Left kidney (tissue), 2 donors: ENCODE data around the gene GPR160. TPM values are rescaled to one million over a fixed set of nuclear protein-coding genes. Genes with fewer than 3 reads are reported as not detected.

Source experiments
- DNase-seq: peaks from one replicate; pipeline ENCODE4 v3.0.0-alpha.2; 2013
- polyA plus RNA-seq: library from polyadenylated mRNA; unstranded; fragments of 120-200 nt; gene quantifications from one replicate; pipeline ENCODE4 v1.2.1, GENCODE V29; 2013; ENCODE audit not compliant: insufficient read length

Gene GPR160
- polyA plus RNA-seq, 1 donor = 26.2 TPM

DNA sequence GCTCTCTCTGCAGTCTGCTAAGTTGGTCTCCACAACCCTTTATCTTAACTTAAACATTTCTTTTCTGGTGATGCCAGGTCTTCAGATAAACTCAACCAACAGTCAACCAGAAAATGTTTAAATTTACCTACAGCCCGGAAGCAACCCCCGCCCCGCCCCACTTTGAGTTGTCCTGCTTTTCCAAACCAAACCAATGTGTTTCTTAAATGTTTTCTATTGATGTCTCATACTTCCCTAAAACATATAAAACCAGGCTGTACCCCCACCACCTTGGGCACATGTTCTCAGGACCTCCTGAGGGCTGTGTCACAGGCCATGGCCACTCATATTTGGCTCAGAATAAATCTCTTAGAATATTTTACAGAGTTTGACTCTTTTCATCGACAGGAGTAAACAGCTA, 13.2 kb upstream of the GPR160 start:
- DNase-seq = no peak

DNA sequence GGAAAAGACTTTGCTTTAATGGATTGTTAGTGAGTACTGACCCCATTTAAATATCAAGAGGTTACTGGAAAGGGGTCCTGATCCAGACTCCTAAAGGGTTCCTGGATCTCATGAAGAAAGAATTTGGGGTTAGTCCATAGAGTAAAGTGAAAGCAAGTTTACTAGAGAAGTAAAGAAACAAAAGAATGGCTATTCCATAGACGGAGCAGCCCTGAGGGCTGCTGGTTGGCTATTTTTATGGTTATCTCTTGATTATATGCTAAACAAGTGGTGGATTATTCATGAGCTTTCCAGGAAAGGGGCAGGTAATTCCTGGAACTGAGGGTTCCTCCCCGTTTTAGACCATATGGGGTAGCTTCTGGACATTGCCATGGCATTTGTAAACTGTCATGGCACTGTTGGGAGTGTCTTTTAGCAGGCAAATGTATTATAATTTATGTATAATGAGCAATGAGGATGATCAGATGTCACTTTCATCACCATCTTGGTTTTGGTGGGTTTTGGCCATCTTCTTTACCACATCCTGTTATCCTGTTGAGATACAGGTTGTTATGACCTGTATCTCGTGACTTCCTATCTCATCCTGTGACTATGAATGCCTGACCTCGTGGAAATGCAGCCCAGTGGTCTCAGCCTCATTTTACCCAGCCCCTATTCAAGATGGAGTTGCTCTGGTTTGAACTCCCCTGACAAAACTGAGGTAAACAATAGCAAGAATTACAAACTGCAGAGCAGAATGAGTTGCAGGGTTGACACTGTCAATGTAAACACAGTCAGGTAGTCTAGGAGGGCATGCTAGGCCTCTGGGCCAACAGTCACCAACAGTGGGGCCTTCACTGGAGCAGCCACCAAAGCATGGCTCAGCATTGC, 10.3 kb upstream of the GPR160 start:
- no peak for DNase-seq

DNA sequence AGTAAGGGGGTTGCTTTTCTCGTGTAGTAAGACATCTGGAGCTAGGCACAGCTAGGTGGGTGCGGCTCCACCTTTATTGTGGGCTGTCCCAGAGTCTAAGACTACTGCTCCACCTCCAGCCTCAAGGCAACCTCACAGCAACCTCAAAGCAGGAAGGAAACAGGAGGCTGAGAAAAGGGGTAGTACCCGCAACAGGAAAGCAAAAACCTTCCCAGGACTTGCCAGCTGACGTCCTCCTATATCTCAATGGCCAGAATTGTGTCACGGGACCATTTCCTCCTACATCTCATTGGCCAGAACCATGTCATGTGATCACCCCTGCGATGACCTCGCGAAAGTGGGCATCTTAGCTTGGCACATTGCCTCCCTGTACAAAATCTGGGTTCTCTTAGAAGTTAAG, 4.3 kb upstream of the GPR160 start:
- no peak for DNase-seq

DNA sequence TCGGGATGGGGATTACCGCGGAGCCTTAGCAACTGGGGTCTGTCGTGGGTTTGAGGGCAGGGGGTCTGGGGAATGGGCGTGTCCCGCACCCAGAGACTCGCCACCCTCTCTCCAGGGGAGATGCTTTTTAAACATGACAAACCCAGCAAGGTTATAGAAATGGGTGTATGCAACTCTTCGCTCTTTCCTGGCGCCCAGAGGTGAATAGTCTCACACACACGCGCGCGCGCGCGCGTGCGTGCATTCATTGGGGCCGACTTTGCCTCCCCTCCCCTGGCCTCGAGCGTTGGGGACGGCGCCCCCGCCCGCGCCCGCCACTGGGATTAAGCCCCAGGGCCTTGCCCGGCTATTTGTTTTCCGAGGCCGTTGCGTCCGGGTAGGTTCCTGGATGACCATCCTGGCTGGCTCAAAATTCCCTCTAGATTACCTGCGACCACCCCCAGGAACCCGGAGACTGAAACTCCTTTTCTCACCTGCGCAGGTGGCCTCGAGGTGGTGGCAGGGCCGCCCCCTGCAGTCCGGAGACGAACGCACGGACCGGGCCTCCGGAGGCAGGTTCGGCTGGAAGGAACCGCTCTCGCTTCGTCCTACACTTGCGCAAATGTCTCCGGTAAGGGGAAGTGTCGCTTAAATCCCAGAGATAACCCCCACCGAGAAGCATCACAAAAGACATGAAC, 777 bp downstream of the GPR160 start:
- DNase-seq = no peak

- DNase-seq = no peak
Observed at GRCh38 chr3:170040418-170040817, 2.6 kb downstream of the GPR160 start.

- no peak for DNase-seq
Observed at GRCh38 chr3:170043506-170043905, 5.7 kb downstream of the GPR160 start.

DNA sequence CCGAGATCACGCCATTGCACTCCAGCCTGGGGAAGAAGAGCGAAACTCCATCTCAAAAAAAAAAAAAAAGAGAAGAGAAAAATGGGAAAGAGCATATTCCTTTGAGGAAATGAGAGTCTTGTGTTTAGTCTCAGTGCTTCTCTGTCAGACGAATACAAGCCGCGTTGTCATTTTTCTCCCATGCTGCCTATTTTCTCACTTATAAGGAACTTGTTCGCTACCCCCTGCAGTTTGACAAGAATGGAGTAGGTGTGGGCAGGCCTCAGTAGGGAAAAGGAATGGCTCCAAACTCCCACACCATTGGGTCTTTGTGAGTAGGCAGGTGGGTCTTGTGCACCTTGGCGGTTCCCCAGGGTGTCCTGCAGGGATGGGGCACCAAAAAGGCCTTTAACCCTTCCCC, 6.5 kb downstream of the GPR160 start:
- DNase-seq = no peak

GRCh38 chr3:170044795-170045244, 7.0 kb downstream of the GPR160 start:
- no peak for DNase-seq

DNA sequence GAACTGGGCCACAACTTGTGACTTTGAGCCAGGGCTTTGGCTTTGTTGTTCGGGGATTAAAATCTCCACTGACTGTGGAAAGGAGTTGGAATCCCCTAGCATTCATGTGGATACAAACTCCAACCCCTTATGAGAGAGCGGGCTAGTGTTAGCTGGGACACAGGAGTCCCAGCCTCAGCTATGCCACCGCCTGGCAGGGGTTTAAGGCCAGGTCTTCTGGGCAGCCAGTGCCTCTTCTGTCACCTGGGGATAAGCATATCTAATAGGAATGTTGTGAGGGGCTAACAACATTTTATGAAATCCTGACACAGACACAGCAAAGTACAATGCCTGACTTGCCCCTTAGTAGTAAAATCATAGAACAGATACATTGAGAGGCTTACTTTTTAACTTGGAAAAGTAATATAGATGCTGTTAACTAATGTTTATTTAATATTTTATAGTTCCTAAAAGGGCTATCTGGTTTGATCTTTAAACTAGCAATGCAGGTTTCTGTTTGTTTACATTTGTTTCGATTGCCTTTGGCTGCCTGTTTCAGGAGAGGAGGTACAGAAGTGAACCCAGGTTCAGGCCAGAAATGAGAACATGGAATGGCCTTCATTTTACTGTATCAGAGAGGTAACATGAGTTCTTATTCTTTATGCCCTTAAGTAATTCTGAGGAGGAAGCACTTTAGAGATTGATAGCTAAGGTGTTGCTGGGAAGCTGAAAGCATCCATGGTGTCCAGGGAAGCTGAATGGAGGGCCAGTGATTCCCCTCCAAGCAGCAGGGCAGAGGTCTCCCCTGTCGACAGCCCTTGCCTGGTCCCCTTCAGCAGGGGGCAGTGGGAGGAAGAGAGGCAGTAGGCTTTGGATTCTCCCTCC, 8.7 kb downstream of the GPR160 start:
- DNase-seq = no peak

- DNase-seq = no peak
Observed at GRCh38 chr3:170047133-170047404, 9.3 kb downstream of the GPR160 start.

DNA sequence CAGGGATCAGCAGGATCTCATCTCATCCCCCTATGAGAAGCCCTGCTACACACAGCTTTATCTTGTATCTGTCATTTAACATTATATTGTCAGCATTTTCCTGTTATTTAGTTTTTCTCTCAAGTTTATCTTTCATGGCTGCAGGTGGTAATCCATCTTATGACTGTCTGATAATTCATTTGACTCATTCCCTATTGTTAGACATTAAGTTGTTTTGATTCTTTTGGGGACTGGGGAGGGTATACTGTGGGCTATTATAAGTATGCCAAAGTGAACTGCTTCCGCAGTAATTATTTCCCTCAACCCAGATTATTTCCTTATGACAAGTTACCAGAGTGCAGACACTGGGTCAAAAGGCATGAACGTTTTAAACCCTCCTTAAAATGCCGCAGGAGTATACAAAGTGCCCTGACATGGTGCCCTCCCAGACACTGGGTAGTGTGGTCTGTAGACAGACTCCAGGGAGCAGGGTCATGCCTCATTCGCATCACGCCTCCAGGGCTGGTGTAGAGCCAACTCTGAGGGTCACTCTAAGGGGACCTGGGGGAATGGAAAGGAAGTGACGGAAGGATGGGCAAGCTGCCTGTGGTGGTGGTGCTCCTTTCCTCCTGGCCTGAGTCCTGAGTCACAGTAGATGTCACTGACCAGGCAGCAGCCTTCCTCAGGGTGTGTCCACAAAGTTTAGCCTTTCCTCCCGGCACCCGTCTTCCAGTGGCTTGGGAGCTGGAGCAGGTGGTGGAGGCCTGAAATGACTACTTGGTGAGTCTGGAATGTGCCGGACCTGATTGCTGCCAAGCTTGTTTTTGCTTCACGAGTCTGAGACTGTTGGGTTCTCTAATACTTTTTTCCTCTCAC, 11.6 kb downstream of the GPR160 start:
- DNase-seq = no peak

DNA sequence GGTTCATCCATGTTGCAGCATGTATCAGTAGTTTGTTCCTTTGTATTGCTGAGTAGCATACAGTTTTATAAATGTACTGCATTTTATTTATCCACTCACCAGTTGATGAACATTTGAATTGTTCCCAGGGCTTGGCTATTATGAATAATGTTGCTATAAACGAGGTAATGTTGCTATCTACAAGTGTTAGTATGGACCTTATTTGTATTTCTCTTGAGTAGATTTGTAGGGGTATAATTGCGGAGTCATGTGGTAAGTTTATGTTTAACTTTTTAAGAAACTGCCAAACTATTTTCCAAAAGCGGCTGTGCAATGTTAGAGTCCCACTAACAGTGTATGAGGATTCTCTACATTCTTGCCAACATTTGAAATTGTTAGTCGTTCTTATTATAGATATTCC, 13.0 kb downstream of the GPR160 start:
- no peak for DNase-seq

GRCh38 chr3:170052398-170052797, 14.6 kb downstream of the GPR160 start:
- DNase-seq = no peak

DNA sequence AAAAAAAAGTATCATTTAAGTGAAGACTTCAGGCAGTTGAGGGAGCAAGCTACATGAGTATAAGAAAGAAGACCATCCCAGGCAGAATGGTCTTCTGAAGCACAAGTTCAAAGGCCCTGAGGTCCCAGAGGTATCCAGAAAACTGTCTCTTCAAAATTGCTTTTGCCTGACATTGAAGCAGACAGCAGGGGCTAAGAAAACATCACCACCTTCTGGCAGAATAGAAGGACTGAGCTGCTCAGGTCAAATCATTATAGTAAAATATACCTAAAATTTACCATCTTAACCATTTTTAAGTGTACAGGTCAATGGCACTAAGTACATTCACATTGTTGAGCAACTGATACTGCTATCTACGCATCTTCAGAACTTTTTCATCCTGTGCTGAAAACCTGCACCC, 16.4 kb downstream of the GPR160 start:
- no peak for DNase-seq

DNA sequence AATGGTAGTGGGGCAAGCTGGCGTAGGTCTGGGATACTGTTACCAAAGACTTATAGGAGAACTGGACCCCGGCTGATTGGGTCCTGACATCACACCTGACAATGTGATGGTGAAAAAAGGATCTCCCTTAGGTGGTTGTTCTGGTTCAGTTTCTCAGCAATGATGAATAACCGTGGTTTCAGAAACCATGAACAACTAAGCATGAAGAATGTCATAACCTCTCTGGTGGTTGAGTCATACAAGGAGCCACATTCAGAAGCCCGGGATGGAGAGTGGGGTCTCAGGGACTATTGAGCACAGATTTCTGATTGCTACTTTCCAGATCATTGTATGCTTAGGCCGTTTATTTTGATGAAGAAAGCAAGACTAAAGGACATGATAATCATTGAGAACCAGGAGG, 17.4 kb downstream of the GPR160 start:
- no peak for DNase-seq

- DNase-seq = no peak
Observed at GRCh38 chr3:170056710-170057454, 19.1 kb downstream of the GPR160 start.

DNA sequence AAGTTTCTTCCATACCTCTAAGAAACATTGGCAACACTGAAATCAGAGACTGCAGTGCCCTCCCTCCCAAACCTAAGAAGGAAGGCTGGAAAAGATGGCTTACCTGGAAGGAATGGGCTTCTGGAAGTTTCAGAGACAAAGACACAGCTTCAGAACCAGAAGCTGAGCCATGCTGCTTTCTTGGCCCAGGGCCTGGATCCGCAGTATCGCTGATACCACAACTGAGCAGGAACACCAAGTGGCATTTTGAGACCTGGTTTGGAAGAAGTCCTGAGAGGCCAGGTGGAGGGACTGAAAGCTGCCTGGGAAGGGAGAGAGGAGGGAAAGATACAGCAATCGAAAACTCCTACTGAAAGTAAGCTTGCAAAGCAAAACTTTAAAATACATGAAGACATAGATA, 19.8 kb downstream of the GPR160 start:
- no peak for DNase-seq

GRCh38 chr3:170058127-170058526, 20.3 kb downstream of the GPR160 start:
- DNase-seq = no peak

DNA sequence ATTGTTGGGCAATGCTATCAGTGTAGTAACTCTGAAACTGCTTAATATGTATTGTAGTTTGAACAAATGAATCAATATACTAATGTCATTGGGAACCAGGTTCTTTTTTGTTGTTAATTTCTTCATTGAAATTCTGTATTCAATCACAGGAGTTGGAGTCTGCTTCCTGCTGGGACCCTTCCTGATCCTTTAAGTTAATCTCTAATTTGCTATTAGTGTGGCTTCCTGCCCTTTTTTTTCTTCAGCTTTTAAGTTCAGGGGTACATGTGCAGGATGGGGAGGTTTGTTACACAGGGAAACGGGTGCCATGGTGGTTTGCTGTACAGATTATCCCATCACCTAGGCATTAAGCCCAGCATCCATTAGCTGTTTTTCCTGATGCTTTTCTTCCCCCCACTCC, 21.7 kb downstream of the GPR160 start:
- DNase-seq = no peak

GRCh38 chr3:170062068-170062467, 24.3 kb downstream of the GPR160 start:
- DNase-seq = no peak

- DNase-seq = no peak
Observed at GRCh38 chr3:170062769-170063168, 25.0 kb downstream of the GPR160 start.
